Activated CD4-positive, alpha-beta T cell treated with anti-CD3 and anti-CD28 coated beads for 36 hours (primary cell): ENCODE measurements around the gene USP17L30. TPM values are rescaled to one million over a fixed set of nuclear protein-coding genes. Genes with fewer than 3 reads are reported as not detected.
"Not testable (repeated sequence)": the region's sequence is repeated elsewhere in the genome, so short reads cannot be mapped to it uniquely, and the experiment has no call there.

Source experiments
- ATAC-seq: fragments of 200-7000 bp; cut with Tn5 transposase; one replicate; pipeline ENCODE4 v1.10.0; 2021; ENCODE audit warnings: mild to moderate bottlenecking, moderate library complexity
- CTCF ChIA-PET: fragments of 350-600 bp; sonication (Branson Sonifier 250); formaldehyde crosslinking; loops from one replicate; lab custom pipeline; 2021; ENCODE audit warnings: antibody characterized with exemption; lab: Charles Lee
- POLR2A ChIA-PET: fragments of 350-600 bp; sonication (Branson Sonifier 250); formaldehyde crosslinking; loops from one replicate; lab custom pipeline; 2021; ENCODE audit warnings: antibody characterized with exemption, inconsistent platforms; lab: Charles Lee
- DNase-seq: peaks from one replicate; pipeline ENCODE4 v3.0.0-alpha.2; 2020
- H3K27ac Mint-ChIP-seq: one replicate; pipeline ENCODE4 v1.8.0; 2021; ENCODE audit warnings: mixed read lengths
- H3K27me3 Mint-ChIP-seq: one replicate; pipeline ENCODE4 v1.8.0; 2021; ENCODE audit warnings: mixed read lengths
- H3K36me3 Mint-ChIP-seq: one replicate; pipeline ENCODE4 v1.8.0; 2021; ENCODE audit warnings: low read depth, mixed read lengths
- H3K4me1 Mint-ChIP-seq: one replicate; pipeline ENCODE4 v1.8.0; 2021; ENCODE audit warnings: mixed read lengths
- H3K4me3 Mint-ChIP-seq: one replicate; pipeline ENCODE4 v1.8.0; 2021; ENCODE audit warnings: mild to moderate bottlenecking, moderate library complexity, mixed read lengths
- H3K9me3 Mint-ChIP-seq: one replicate; pipeline ENCODE4 v1.8.0; 2021; ENCODE audit warnings: low read depth, mixed read lengths
- intact Hi-C, 2 experiments: fragments of 100-400 bp; cut with DNase I in 1 of 2; cut with micrococcal nuclease in 1 of 2; formaldehyde crosslinking; loops; one replicate each; pipeline versions ENCODE4 v1.14.2 to v1.15.1; 2022 to 2024; cut with DNase I, micrococcal nuclease
- total RNA-seq, 2 experiments: library from RNA; stranded (reverse); gene quantifications; one replicate each; pipeline ENCODE4 v1.2.3, GENCODE V29; 2021

The USP17L30 gene
- not detected for total RNA-seq

- H3K4me3 Mint-ChIP-seq, H3K27ac Mint-ChIP-seq, DNase-seq, H3K4me1 Mint-ChIP-seq, H3K27me3 Mint-ChIP-seq, H3K9me3 Mint-ChIP-seq, CTCF ChIA-PET, intact Hi-C loops, ATAC-seq, POLR2A ChIA-PET, H3K36me3 Mint-ChIP-seq: not testable (repeated sequence)
These were observed at the start of gene USP17L30 for GRCh38 chr4:9362829-9363228. Gene USP17L30, plus strand, starts transcription at chr4:9363129. Its CDS starts 0 bp downstream, at chr4:9363129.

- H3K36me3 Mint-ChIP-seq, H3K27ac Mint-ChIP-seq, H3K9me3 Mint-ChIP-seq, H3K27me3 Mint-ChIP-seq, POLR2A ChIA-PET, CTCF ChIA-PET, DNase-seq, intact Hi-C loops, H3K4me1 Mint-ChIP-seq, H3K4me3 Mint-ChIP-seq, ATAC-seq: not testable (repeated sequence)
These were observed 38.7 kb upstream of the USP17L30 start for GRCh38 chr4:9324191-9324590.

- ATAC-seq, H3K9me3 Mint-ChIP-seq, H3K36me3 Mint-ChIP-seq, H3K4me1 Mint-ChIP-seq, DNase-seq, H3K27ac Mint-ChIP-seq, H3K27me3 Mint-ChIP-seq, H3K4me3 Mint-ChIP-seq, CTCF ChIA-PET, intact Hi-C loops, POLR2A ChIA-PET: not testable (repeated sequence)
These were observed 38.1 kb upstream of the USP17L30 start, which contains the start of gene USP17L24 for GRCh38 chr4:9324865-9325264. Gene USP17L24, plus strand, starts transcription at chr4:9325165. Its CDS starts 0 bp downstream, at chr4:9325165.

- CTCF ChIA-PET, DNase-seq, H3K4me3 Mint-ChIP-seq, intact Hi-C loops, H3K27me3 Mint-ChIP-seq, H3K27ac Mint-ChIP-seq, POLR2A ChIA-PET, H3K36me3 Mint-ChIP-seq, H3K9me3 Mint-ChIP-seq, ATAC-seq, H3K4me1 Mint-ChIP-seq: not testable (repeated sequence)
These were observed 33.3 kb upstream of the USP17L30 start, which contains the start of gene USP17L25 for GRCh38 chr4:9329611-9330010. Gene USP17L25, plus strand, starts transcription at chr4:9329911. Its CDS starts 0 bp downstream, at chr4:9329911.

GRCh38 chr4:9334358-9334757 is 28.6 kb upstream of the USP17L30 start, which contains the start of gene USP17L26:
Gene USP17L26, plus strand, starts transcription at chr4:9334658. Its CDS starts 0 bp downstream, at chr4:9334658.
- intact Hi-C loops, H3K9me3 Mint-ChIP-seq, H3K27ac Mint-ChIP-seq, H3K4me3 Mint-ChIP-seq, ATAC-seq, DNase-seq, POLR2A ChIA-PET, CTCF ChIA-PET, H3K36me3 Mint-ChIP-seq, H3K27me3 Mint-ChIP-seq, H3K4me1 Mint-ChIP-seq: not testable (repeated sequence)

GRCh38 chr4:9339103-9339502 is 23.8 kb upstream of the USP17L30 start, which contains the start of gene USP17L5:
Gene USP17L5, plus strand, starts transcription at chr4:9339403. Its CDS starts 0 bp downstream, at chr4:9339403.
- H3K4me1 Mint-ChIP-seq, CTCF ChIA-PET, H3K27ac Mint-ChIP-seq, H3K9me3 Mint-ChIP-seq, ATAC-seq, H3K36me3 Mint-ChIP-seq, DNase-seq, POLR2A ChIA-PET, intact Hi-C loops, H3K27me3 Mint-ChIP-seq, H3K4me3 Mint-ChIP-seq: not testable (repeated sequence)

GRCh38 chr4:9343848-9344247 is 19.1 kb upstream of the USP17L30 start, which contains the start of gene USP17L27:
Gene USP17L27, plus strand, starts transcription at chr4:9344148. Its CDS starts 0 bp downstream, at chr4:9344148.
- CTCF ChIA-PET, intact Hi-C loops, H3K4me1 Mint-ChIP-seq, H3K27me3 Mint-ChIP-seq, H3K4me3 Mint-ChIP-seq, DNase-seq, H3K9me3 Mint-ChIP-seq, POLR2A ChIA-PET, H3K36me3 Mint-ChIP-seq, H3K27ac Mint-ChIP-seq, ATAC-seq: not testable (repeated sequence)

- H3K27me3 Mint-ChIP-seq, CTCF ChIA-PET, H3K4me1 Mint-ChIP-seq, intact Hi-C loops, H3K36me3 Mint-ChIP-seq, H3K9me3 Mint-ChIP-seq, ATAC-seq, POLR2A ChIA-PET, DNase-seq, H3K4me3 Mint-ChIP-seq, H3K27ac Mint-ChIP-seq: not testable (repeated sequence)
These were observed 14.3 kb upstream of the USP17L30 start, which contains the start of gene USP17L28 for GRCh38 chr4:9348593-9348992. Gene USP17L28, plus strand, starts transcription at chr4:9348893. Its CDS starts 0 bp downstream, at chr4:9348893.

GRCh38 chr4:9350866-9351265 is 12.1 kb upstream of the USP17L30 start:
- H3K36me3 Mint-ChIP-seq, H3K4me3 Mint-ChIP-seq, H3K9me3 Mint-ChIP-seq, POLR2A ChIA-PET, intact Hi-C loops, H3K4me1 Mint-ChIP-seq, CTCF ChIA-PET, DNase-seq, ATAC-seq, H3K27me3 Mint-ChIP-seq, H3K27ac Mint-ChIP-seq: not testable (repeated sequence)

- POLR2A ChIA-PET, DNase-seq, H3K4me1 Mint-ChIP-seq, intact Hi-C loops, H3K9me3 Mint-ChIP-seq, ATAC-seq, CTCF ChIA-PET, H3K27ac Mint-ChIP-seq, H3K36me3 Mint-ChIP-seq, H3K27me3 Mint-ChIP-seq, H3K4me3 Mint-ChIP-seq: not testable (repeated sequence)
These were observed 9.6 kb upstream of the USP17L30 start, which contains the start of gene USP17L29 for GRCh38 chr4:9353338-9353737. Gene USP17L29, plus strand, starts transcription at chr4:9353638. Its CDS starts 0 bp downstream, at chr4:9353638.

- H3K4me1 Mint-ChIP-seq, CTCF ChIA-PET, H3K27me3 Mint-ChIP-seq, H3K27ac Mint-ChIP-seq, POLR2A ChIA-PET, H3K36me3 Mint-ChIP-seq, DNase-seq, ATAC-seq, H3K4me3 Mint-ChIP-seq, H3K9me3 Mint-ChIP-seq, intact Hi-C loops: not testable (repeated sequence)
These were observed 17.0 kb downstream of the USP17L30 start for GRCh38 chr4:9379881-9380280.

- DNase-seq = peak; percentile 76
- H3K4me3 Mint-ChIP-seq = peak overlapping the region; percentile 47
- H3K36me3 Mint-ChIP-seq, POLR2A ChIA-PET, H3K27ac Mint-ChIP-seq, intact Hi-C loops, H3K9me3 Mint-ChIP-seq, H3K4me1 Mint-ChIP-seq, H3K27me3 Mint-ChIP-seq, CTCF ChIA-PET: not testable (repeated sequence)
- ATAC-seq = peak; percentile 44
These were observed 18.1 kb downstream of the USP17L30 start for GRCh38 chr4:9381012-9381534.
